22Rv1 (cell line): ENCODE results near the gene SDHB.

Experiments used
- CTCF ChIP-seq: fragments of 450-650 bp; IDR thresholded peaks from 2 replicates; pipeline ENCODE4 v1.5.1; 2017; ENCODE audit warnings: mild to moderate bottlenecking
- ZFX ChIP-seq: fragments of 450-650 bp; IDR thresholded peaks from 2 replicates; pipeline ENCODE4 v1.6.1; 2017; ENCODE audit warnings: antibody characterized with exemption, borderline replicate concordance

GRCh38 chr1:16998589-16998988 lies 55.2 kb downstream of the SDHB start:
- TF ChIP-seq CTCF (no peak), ZFX (no peak)
